PC-3 (cell line): ENCODE data around the gene HDLBP. TPM values are rescaled to one million over a fixed set of nuclear protein-coding genes. Genes with fewer than 3 reads are reported as not detected.

Experiments used
- ATAC-seq: fragments of 200-7000 bp; cut with Tn5 transposase; 2 replicates; pipeline ENCODE4 v1.9.1; 2020; ENCODE audit warnings: mild to moderate bottlenecking, moderate library complexity
- BruUV-seq: library from RNA; stranded (reverse); fragments of 400-500 nt; replicated peaks from 2 replicates; lab custom pipeline; 2021; lab: Mats Ljungman, UMichigan
- CTCF ChIA-PET: fragments of 300-600 bp; sonication (Branson Sonifier 250); formaldehyde crosslinking; loops from one replicate; lab custom pipeline; 2022; ENCODE audit warnings: antibody characterized with exemption; lab: Charles Lee
- POLR2A ChIA-PET: fragments of 300-600 bp; sonication (Branson Sonifier 250); formaldehyde crosslinking; loops from one replicate; lab custom pipeline; 2022; ENCODE audit warnings: antibody characterized with exemption; ENCODE audit not compliant: unreplicated experiment; lab: Charles Lee
- DNase-seq: peaks from one replicate; pipeline ENCODE4 v3.0.0-alpha.2; 2015
- H2AFZ ChIP-seq: fragments of 300-600 bp; sonication (generic); 2 replicates; pipeline ENCODE4 v1.6.0; 2016; ENCODE audit warnings: antibody characterized with exemption, low read length
- H3F3A ChIP-seq: fragments of 300-600 bp; sonication (generic); one replicate; pipeline ENCODE4 v1.6.0; 2017; ENCODE audit warnings: antibody characterized with exemption, low read length, control low read depth, mild to moderate bottlenecking; ENCODE audit not compliant: unreplicated experiment
- H3K27ac ChIP-seq: fragments of 300-600 bp; sonication (generic); 2 replicates; pipeline ENCODE4 v1.5.1; 2016; ENCODE audit warnings: mild to moderate bottlenecking, low read length
- H3K27me3 ChIP-seq: fragments of 300-600 bp; sonication (generic); 2 replicates; pipeline ENCODE4 v1.6.1; 2016; ENCODE audit warnings: low read length, mixed read lengths
- H3K36me3 ChIP-seq: fragments of 300-600 bp; sonication (generic); 2 replicates; pipeline ENCODE4 v1.6.1; 2016; ENCODE audit warnings: low read depth, mixed run types, low read length, mixed read lengths
- H3K4me1 ChIP-seq: fragments of 300-600 bp; sonication (generic); 2 replicates; pipeline ENCODE4 v1.5.1; 2016; ENCODE audit warnings: low read length; ENCODE audit not compliant: insufficient read depth
- H3K4me2 ChIP-seq: fragments of 300-600 bp; sonication (generic); 2 replicates; pipeline ENCODE4 v1.6.0; 2016; ENCODE audit warnings: low read length
- H3K4me3 ChIP-seq: fragments of 300-600 bp; sonication (generic); 2 replicates; pipeline ENCODE4 v1.5.1; 2016; ENCODE audit warnings: mild to moderate bottlenecking, low read length, mixed read lengths
- H3K79me2 ChIP-seq: fragments of 300-600 bp; sonication (generic); 2 replicates; pipeline ENCODE4 v1.6.1; 2017; ENCODE audit warnings: low read length, mixed read lengths
- H3K9ac ChIP-seq: fragments of 300-600 bp; sonication (generic); 2 replicates; pipeline ENCODE4 v1.6.0; 2016; ENCODE audit warnings: mild to moderate bottlenecking, low read length
- H3K9me2 ChIP-seq: fragments of 300-600 bp; sonication (generic); replicated peaks from 2 replicates; pipeline ENCODE4 v1.6.1; 2016; ENCODE audit warnings: mixed run types, low read length, mixed read lengths
- H3K9me3 ChIP-seq: fragments of 300-600 bp; sonication (generic); 2 replicates; pipeline ENCODE4 v1.6.1; 2016; ENCODE audit warnings: low read length, mixed read lengths
- H4K20me1 ChIP-seq: fragments of 300-600 bp; sonication (generic); 2 replicates; pipeline ENCODE4 v1.6.1; 2016; ENCODE audit warnings: low read length, mixed read lengths
- EZH2 ChIP-seq: fragments of 300-600 bp; sonication (generic); IDR thresholded peaks from one replicate; pipeline ENCODE4 v1.6.1; 2017; ENCODE audit warnings: antibody characterized with exemption, mild to moderate bottlenecking, low read length; ENCODE audit not compliant: unreplicated experiment
- EZH2phosphoT487 ChIP-seq: fragments of 300-600 bp; sonication (generic); IDR thresholded peaks from 2 replicates; pipeline ENCODE4 v1.6.1; 2018; ENCODE audit warnings: mild to moderate bottlenecking, antibody characterized with exemption, low read length, borderline replicate concordance
- intact Hi-C: fragments of 100-400 bp; cut with micrococcal nuclease; formaldehyde crosslinking; loops from 2 replicates; pipeline ENCODE4 v1.9.0; 2023
- total RNA-seq: library from RNA; depleted of rRNA; stranded (reverse); fragments of >200 nt; gene quantifications from 2 replicates; pipeline ENCODE4 v1.2.3, GENCODE V29; 2014
- TF ChIP-seq, protein P1 (sequence below): fragments of 300-600 bp; sonication (generic); conservative IDR thresholded peaks from 2 replicates; pipeline ENCODE4 v1.5.1; 2017; ENCODE audit warnings: antibody characterized with exemption, low read depth, mild to moderate bottlenecking, low read length

The HDLBP gene
- total RNA-seq, 1 experiment from 2014 or later, result 410 TPM

GRCh38 chr2:241240320-241241004, 75.0 kb downstream of the HDLBP start:
- Histone ChIP-seq H3K4me2 (no peak overlapping the region), H3K4me3 (no peak overlapping the region), H3K9me2 (no peaks in the 10 kb centered on the region), H2AFZ (no peak overlapping the region), H3K27ac (no peak overlapping the region), H3K36me3 (peaks cover 65% of the 10 kb centered on the region), H3K4me1 (no peaks in the 10 kb centered on the region), H4K20me1 (0 out of 2 replicates have a peak, but pooled peaks cover 15% of the 10 kb centered on the region), H3K27me3 (no peaks in the 10 kb centered on the region), H3F3A (no peaks in the 10 kb centered on the region), H3K9me3 (no peaks in the 10 kb centered on the region), H3K9ac (no peak overlapping the region), H3K79me2 (no peaks in the 10 kb centered on the region)
- ChIA-PET CTCF (no interaction called here), POLR2A (no interaction called here)
- DNase-seq, result no peak
- BruUV-seq, result no TSS peak
- no peak for ATAC-seq
- no peak for TF ChIP-seq EZH2phosphoT487
- TF ChIP-seq EZH2, result no peak
- TF ChIP-seq, protein P1, sequence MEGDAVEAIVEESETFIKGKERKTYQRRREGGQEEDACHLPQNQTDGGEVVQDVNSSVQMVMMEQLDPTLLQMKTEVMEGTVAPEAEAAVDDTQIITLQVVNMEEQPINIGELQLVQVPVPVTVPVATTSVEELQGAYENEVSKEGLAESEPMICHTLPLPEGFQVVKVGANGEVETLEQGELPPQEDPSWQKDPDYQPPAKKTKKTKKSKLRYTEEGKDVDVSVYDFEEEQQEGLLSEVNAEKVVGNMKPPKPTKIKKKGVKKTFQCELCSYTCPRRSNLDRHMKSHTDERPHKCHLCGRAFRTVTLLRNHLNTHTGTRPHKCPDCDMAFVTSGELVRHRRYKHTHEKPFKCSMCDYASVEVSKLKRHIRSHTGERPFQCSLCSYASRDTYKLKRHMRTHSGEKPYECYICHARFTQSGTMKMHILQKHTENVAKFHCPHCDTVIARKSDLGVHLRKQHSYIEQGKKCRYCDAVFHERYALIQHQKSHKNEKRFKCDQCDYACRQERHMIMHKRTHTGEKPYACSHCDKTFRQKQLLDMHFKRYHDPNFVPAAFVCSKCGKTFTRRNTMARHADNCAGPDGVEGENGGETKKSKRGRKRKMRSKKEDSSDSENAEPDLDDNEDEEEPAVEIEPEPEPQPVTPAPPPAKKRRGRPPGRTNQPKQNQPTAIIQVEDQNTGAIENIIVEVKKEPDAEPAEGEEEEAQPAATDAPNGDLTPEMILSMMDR, result no peak
- intact Hi-C loops, result no loop called here

DNA sequence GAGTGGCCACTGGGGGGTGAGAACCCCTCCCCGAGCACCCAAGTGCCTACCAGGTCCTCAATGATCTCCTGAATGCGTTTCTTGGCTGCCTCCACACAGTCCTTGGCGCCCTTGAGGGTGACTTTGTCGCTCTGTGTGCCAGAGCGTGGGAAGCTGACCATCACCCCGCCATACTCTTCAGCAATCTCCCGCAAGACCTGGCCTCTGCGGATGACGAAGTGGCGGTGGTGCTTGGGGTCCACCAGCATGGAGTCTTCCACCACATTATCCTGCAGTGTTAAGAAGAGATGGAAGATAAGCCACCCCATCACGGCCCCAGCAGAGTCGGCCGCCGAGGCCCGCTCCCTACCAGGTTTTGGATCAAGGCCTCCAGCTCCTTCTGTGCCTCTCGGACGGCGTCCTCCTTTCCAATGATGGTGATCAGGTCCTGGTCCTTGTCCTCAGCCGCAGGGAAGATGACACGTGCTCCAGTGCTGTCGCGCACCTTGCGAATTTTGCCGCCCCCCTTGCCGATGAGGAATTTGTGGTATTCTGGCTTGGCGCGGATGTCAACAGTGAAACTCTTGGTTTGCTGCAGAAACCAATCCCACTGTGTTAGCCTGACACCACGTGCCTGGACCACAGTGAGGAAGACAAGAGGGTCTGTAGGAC, 75.8 kb downstream of the HDLBP start:
- intact Hi-C loops, result no loop called here
- Histone ChIP-seq H3K27me3 (no peaks in the 10 kb centered on the region), H2AFZ (no peak overlapping the region), H3K79me2 (no peaks in the 10 kb centered on the region), H3F3A (no peaks in the 10 kb centered on the region), H3K4me3 (no peak overlapping the region), H3K9me3 (no peaks in the 10 kb centered on the region), H3K27ac (no peak overlapping the region), H3K36me3 (peaks cover 71% of the 10 kb centered on the region), H3K4me2 (no peak overlapping the region), H3K9ac (no peak overlapping the region), H4K20me1 (0 out of 2 replicates have a peak, but pooled peaks cover 15% of the 10 kb centered on the region), H3K4me1 (no peaks in the 10 kb centered on the region), H3K9me2 (no peaks in the 10 kb centered on the region)
- TSS peak; percentile 20 for BruUV-seq
- TF ChIP-seq EZH2phosphoT487, result no peak
- TF ChIP-seq, protein P1, result no peak
- no peak for TF ChIP-seq EZH2
- CTCF ChIA-PET, result no interaction called here
- no peak for ATAC-seq
- POLR2A ChIA-PET, result no interaction called here
- no peak for DNase-seq
